H1 (cell line): ENCODE measurements around the gene CHST8. TPM values are rescaled to one million over a fixed set of nuclear protein-coding genes. Genes with fewer than 3 reads are reported as not detected.
A peak's percentile ranks its signal among the peaks of the same experiment; 100 is the strongest.

Experiments
- CTCF ChIA-PET: fragments of 300-600 bp; sonication (Branson Sonifier 250); formaldehyde crosslinking; loops from one replicate; lab custom pipeline; 2021; ENCODE audit not compliant: partially characterized antibody; lab: Charles Lee
- POLR2A ChIA-PET: fragments of 300-600 bp; sonication (Branson Sonifier 250); formaldehyde crosslinking; loops from one replicate; lab custom pipeline; 2021; ENCODE audit warnings: inconsistent platforms; ENCODE audit not compliant: partially characterized antibody; lab: Charles Lee
- DNase-seq, 2 experiments: peaks; one replicate each; pipeline versions ENCODE4 v3.0.0 to v3.0.0-alpha.2; 2010 to 2022; ENCODE audit warnings: low spot score in 2 of 2, low read depth in 1 of 2, mixed read lengths in 1 of 2
- FAIRE-seq: peaks from 2 replicates; lab custom pipeline; 2011; peaks lifted over from hg19 to GRCh38; lab: Jason Lieb, UNC
- H2AFZ ChIP-seq: 2 replicates; pipeline ENCODE4 v1.8.1; 2012; ENCODE audit warnings: low read length, inconsistent platforms
- H2AK5ac ChIP-seq: 2 replicates; pipeline ENCODE4 v1.6.1; 2013; ENCODE audit warnings: low read depth, low read length
- H2BK120ac ChIP-seq: replicated peaks from 2 replicates; pipeline ENCODE3; 2013; ENCODE audit warnings: low read depth, low read length, inconsistent platforms
- H2BK12ac ChIP-seq: 2 replicates; pipeline ENCODE4 v1.6.1; 2013; ENCODE audit warnings: low read depth, low read length
- H2BK15ac ChIP-seq: 2 replicates; pipeline ENCODE4 v1.6.1; 2013; ENCODE audit warnings: low read length
- H2BK20ac ChIP-seq: 2 replicates; pipeline ENCODE4 v1.6.1; 2013; ENCODE audit warnings: low read length
- H2BK5ac ChIP-seq: 2 replicates; pipeline ENCODE4 v1.6.1; 2013; ENCODE audit warnings: low read depth, low read length
- H3K14ac ChIP-seq: 2 replicates; pipeline ENCODE4 v1.6.1; 2013; ENCODE audit warnings: inconsistent platforms; ENCODE audit not compliant: insufficient read length
- H3K18ac ChIP-seq: 2 replicates; pipeline ENCODE4 v1.6.1; 2013; ENCODE audit warnings: low read length; ENCODE audit errors: extremely low read depth
- H3K23ac ChIP-seq: 2 replicates; pipeline ENCODE4 v1.6.1; 2013; ENCODE audit warnings: inconsistent platforms; ENCODE audit not compliant: insufficient read length
- H3K23me2 ChIP-seq: 2 replicates; pipeline ENCODE4 v1.6.1; 2013; ENCODE audit warnings: low read depth, low read length
- H3K27ac ChIP-seq: 2 replicates; pipeline ENCODE4 v1.6.1; 2011; ENCODE audit warnings: low read depth, low read length, inconsistent platforms
- H3K27me3 ChIP-seq, 4 experiments: replicated peaks in 1 of 4; 1 replicate in 1 of 4; 2 replicates in 3 of 4; pipeline versions ENCODE4 v1.6.1 to v1.8.1; 2011 to 2013; ENCODE audit warnings: low read length in 3 of 4, mild to moderate bottlenecking in 3 of 4, inconsistent platforms in 2 of 4, mixed read lengths in 2 of 4, moderate library complexity in 1 of 4; ENCODE audit not compliant: control insufficient read depth in 3 of 4, insufficient read depth in 3 of 4; ENCODE audit errors: extremely low read depth in 1 of 4
- H3K36me3 ChIP-seq, 4 experiments: 2 replicates each; pipeline versions ENCODE4 v1.6.1 to v1.8.1; 2011 to 2013; ENCODE audit warnings: mild to moderate bottlenecking in 4 of 4, low read length in 3 of 4, moderate library complexity in 2 of 4, control low read depth in 1 of 4, inconsistent platforms in 1 of 4; ENCODE audit not compliant: insufficient read depth in 4 of 4, control insufficient read depth in 2 of 4
- H3K4ac ChIP-seq: replicated peaks from 2 replicates; pipeline ENCODE3; 2013; ENCODE audit warnings: low read length, low read depth, mixed read lengths, inconsistent platforms; ENCODE audit not compliant: insufficient read length
- H3K4me1 ChIP-seq, 4 experiments: replicated peaks in 1 of 4; 1 replicate in 1 of 4; 2 replicates in 3 of 4; pipeline versions ENCODE4 v1.6.1 to v1.8.1; 2011 to 2013; ENCODE audit warnings: low read length in 3 of 4, inconsistent platforms in 2 of 4, mixed read lengths in 1 of 4; ENCODE audit not compliant: insufficient read depth in 4 of 4, control insufficient read depth in 3 of 4
- H3K4me2 ChIP-seq, 2 experiments: 2 replicates each; pipeline versions ENCODE4 v1.6.1 to v1.8.1; 2011 to 2013; ENCODE audit warnings: low read depth in 2 of 2, low read length in 2 of 2, control low read depth in 1 of 2, inconsistent platforms in 1 of 2, mild to moderate bottlenecking in 1 of 2; ENCODE audit not compliant: insufficient read depth in 1 of 2
- H3K4me3 ChIP-seq, 4 experiments: fragments of 200-600, 300-600 bp in 1 of 4; sonication (generic), shearing (Covaris generic), sonication (Bioruptor Twin) in 1 of 4; 2 replicates each; pipeline versions ENCODE4 v1.5.1 to v1.8.1; 2011 to 2016; ENCODE audit warnings: low read length in 4 of 4, low read depth in 3 of 4, control low read depth in 2 of 4, inconsistent platforms in 2 of 4, mild to moderate bottlenecking in 2 of 4, mixed read lengths in 1 of 4, moderate library complexity in 1 of 4; ENCODE audit not compliant: insufficient read depth in 2 of 4; ENCODE audit errors: extremely low read depth in 1 of 4
- H3K56ac ChIP-seq: replicated peaks from 2 replicates; pipeline ENCODE3; 2013; ENCODE audit warnings: low read depth, mild to moderate bottlenecking, mixed read lengths, low read length, inconsistent platforms; ENCODE audit not compliant: insufficient read length
- H3K79me1 ChIP-seq: 2 replicates; pipeline ENCODE4 v1.6.1; 2013; ENCODE audit warnings: low read depth, low read length, control low read depth
- H3K79me2 ChIP-seq, 2 experiments: 2 replicates each; pipeline versions ENCODE4 v1.6.1 to v1.8.1; 2012 to 2013; ENCODE audit warnings: low read length in 2 of 2, mild to moderate bottlenecking in 2 of 2, inconsistent platforms in 1 of 2; ENCODE audit not compliant: insufficient read depth in 2 of 2, control insufficient read depth in 1 of 2
- H3K9ac ChIP-seq, 4 experiments: replicated peaks in 1 of 4; 1 replicate in 1 of 4; 2 replicates in 3 of 4; pipeline versions ENCODE4 v1.6.1 to v1.8.1; 2011 to 2013; ENCODE audit warnings: low read depth in 3 of 4, low read length in 3 of 4, control low read depth in 2 of 4, mild to moderate bottlenecking in 2 of 4, moderate library complexity in 2 of 4, inconsistent platforms in 1 of 4; ENCODE audit errors: extremely low read depth in 1 of 4
- H3K9me3 ChIP-seq, 2 experiments: 2 replicates each; pipeline versions ENCODE4 v1.6.1 to v1.8.1; 2012 to 2013; ENCODE audit warnings: mild to moderate bottlenecking in 2 of 2, moderate library complexity in 2 of 2, control low read depth in 1 of 2, inconsistent platforms in 1 of 2, low read depth in 1 of 2, low read length in 1 of 2, mixed read lengths in 1 of 2; ENCODE audit not compliant: insufficient read depth in 2 of 2
- H4K20me1 ChIP-seq, 2 experiments: replicated peaks in 1 of 2; 2 replicates each; pipeline versions ENCODE3 to v1.8.1; 2011 to 2013; ENCODE audit warnings: inconsistent platforms in 2 of 2, low read length in 2 of 2, mild to moderate bottlenecking in 1 of 2; ENCODE audit not compliant: insufficient read depth in 2 of 2, control insufficient read depth in 1 of 2
- H4K5ac ChIP-seq: 2 replicates; pipeline ENCODE4 v1.6.1; 2013; ENCODE audit warnings: low read length, low read depth, mixed read lengths, inconsistent platforms; ENCODE audit not compliant: insufficient read length
- H4K8ac ChIP-seq: 2 replicates; pipeline ENCODE4 v1.8.0; 2013; ENCODE audit warnings: mild to moderate bottlenecking, moderate library complexity, low read length, inconsistent platforms; ENCODE audit not compliant: insufficient read depth; ENCODE audit errors: extremely low read depth
- H4K91ac ChIP-seq: replicated peaks from 2 replicates; pipeline ENCODE3; 2013; ENCODE audit warnings: low read length, mixed read lengths, inconsistent platforms; ENCODE audit not compliant: insufficient read length
- ATF3 ChIP-seq: IDR thresholded peaks from 2 replicates; pipeline ENCODE4 v1.6.1; 2011; ENCODE audit warnings: low read depth, mild to moderate bottlenecking, low read length; ENCODE audit not compliant: insufficient read depth
- BACH1 ChIP-seq: IDR thresholded peaks from 2 replicates; pipeline ENCODE4 v1.6.1; 2012; ENCODE audit warnings: low read length, improper control_type of control experiment
- EGR1 ChIP-seq: IDR thresholded peaks from 2 replicates; pipeline ENCODE4 v1.6.1; 2011; ENCODE audit warnings: low read depth, low read length, borderline replicate concordance
- MAX ChIP-seq: IDR thresholded peaks from 2 replicates; pipeline ENCODE4 v1.6.1; 2012; ENCODE audit warnings: inconsistent platforms
- NRF1 ChIP-seq: IDR thresholded peaks from 2 replicates; pipeline ENCODE4 v1.6.1; 2011; ENCODE audit warnings: mild to moderate bottlenecking, low read depth, low read length, improper control_type of control experiment
- WGBS, 2 experiments: shearing (Covaris generic) in 1 of 2; methylation state at CpG; one replicate each; pipeline versions ENCODE4 v1.1.6 to v1.1.7; 2013 to 2015; ENCODE audit warnings: low lambda C conversion rate in 2 of 2, mixed read lengths in 2 of 2, inconsistent platforms in 1 of 2, low coverage in 1 of 2, missing lambda C conversion rate in 1 of 2; ENCODE audit not compliant: insufficient replicate concordance in 2 of 2, insufficient coverage in 1 of 2, insufficient read length in 1 of 2; ENCODE audit errors: extremely low coverage in 1 of 2, missing lambda C conversion rate in 1 of 2; 5-methylcytosine and 5-hydroxymethylcytosine counted together
- polyA plus RNA-seq, 7 experiments: library from polyadenylated mRNA; depleted of rRNA in 3 of 7; stranded (reverse) in 5 of 7; unstranded in 2 of 7; fragments of >200 nt in 5 of 7; fragments of 200-250 nt in 2 of 7; gene quantifications; 1 replicate in 5 of 7; 2 replicates in 1 of 7; 4 replicates in 1 of 7; pipeline versions ENCODE4 v1.2.1 to v1.2.3, GENCODE V29; 2011 to 2013; ENCODE audit warnings: missing spikeins in 2 of 7, mixed read lengths in 2 of 7
- total RNA-seq: library from RNA; stranded (reverse); fragmentation: NEBNext Ultra II Directional; extraction: Animal tissue kit (Norgen Biotek cat#: 25700); gene quantifications from 2 replicates; pipeline ENCODE4 v1.2.1, GENCODE V29; 2021

The CHST8 gene
- total and polyA plus RNA-seq, 2 of the 8 experiments (the other 6 are each of a cell fraction or from before 2014, with no cell fraction given), result 10.8 to 28.2 TPM

GRCh38 chr19:33627962-33628839 lies 6.4 kb downstream of the CHST8 start:
- Histone ChIP-seq H3K18ac (no peak overlapping the region), H3K4me2 (no peak overlapping the region), H2AK5ac (no peak overlapping the region), H3K27me3 (peaks cover 2 to 20% (median 14%) of the 10 kb centered on the region in 4 experiments), H2BK12ac (peak overlapping the region; percentile 5; the same call in 1 of the 2 replicates), H4K8ac (no peak overlapping the region), H3K27ac (no peak overlapping the region), H2BK20ac (peak overlapping the region; percentile 29; the same call in 1 of the 2 replicates), H3K79me1 (peaks cover 16% of the 10 kb centered on the region), H4K5ac (no peak overlapping the region), H2BK15ac (no peak overlapping the region; the same call in 1 of the 2 replicates), H3K4ac (no peak overlapping the region), H3K56ac (no peak overlapping the region), H3K23ac (no peak overlapping the region), H2BK5ac (no peak overlapping the region), H4K91ac (no peak overlapping the region), H3K23me2 (peaks cover 4% of the 10 kb centered on the region; the same call in 1 of the 2 replicates), H3K4me1 (peaks cover 7 to 23% (median 17%) of the 10 kb centered on the region in 4 experiments), H2BK120ac (no peak overlapping the region), H3K4me3 (no peak overlapping the region), H3K9me3 (no peaks in the 10 kb centered on the region), H3K14ac (no peak overlapping the region), H3K36me3 (no peaks in the 10 kb centered on the region), H3K9ac (no peak overlapping the region), H4K20me1 (peaks cover 2 to 16% of the 10 kb centered on the region in 2 experiments), H2AFZ (no peak overlapping the region), H3K79me2 (peaks cover 0 to 18% of the 10 kb centered on the region in 2 experiments; a peak in 1 of 4 replicates)
- FAIRE-seq (no peak), DNase-seq (no peak)
- 89% methylated on average over 12 of the region's 12 CpGs; no CpG with 5 or more reads in 1 of the 2 experiments for WGBS, 2 experiments
- TF ChIP-seq MAX (no peak), NRF1 (no peak), ATF3 (no peak), EGR1 (no peak), BACH1 (no peak)
- ChIA-PET POLR2A (interaction anchor here (0.6 to 2.0 kb wide), 4 partner anchors 10 to 46 kb away, joined by 3 to 7 read pairs (median 5); no protein-coding TSS in a partner anchor), CTCF (interaction anchor here (0.8 to 1.8 kb wide), 6 partner anchors 10 to 247 kb away, joined by 3 to 4 read pairs (median 3); no protein-coding TSS in a partner anchor)
